SK-N-SH (cell line): ENCODE results near the gene CYP27C1. TPM values are rescaled to one million over a fixed set of nuclear protein-coding genes. Genes with fewer than 3 reads are reported as not detected.
"Not testable (repeated sequence)": the region's sequence is repeated elsewhere in the genome, so short reads cannot be mapped to it uniquely, and the experiment has no call there.

ENCODE experiments used
- CTCF ChIA-PET: fragments of 300-600, 350-600 bp; formaldehyde crosslinking; extraction: SDS; loops from one replicate; lab custom pipeline; 2021; lab: Yijun Ruan, JAX
- POLR2A ChIA-PET: fragments of 350-600 bp; sonication (Branson Sonifier 250); formaldehyde crosslinking; extraction: SDS; loops from one replicate; lab custom pipeline; 2020; ENCODE audit warnings: antibody characterized with exemption, inconsistent platforms; lab: Yijun Ruan, JAX
- DNase-seq: peaks from one replicate; pipeline ENCODE4 v3.0.0; 2012
- H2AFZ ChIP-seq: fragments of 200-600 bp; sonication (generic); 2 replicates; pipeline ENCODE4 v1.8.1; 2016; ENCODE audit warnings: antibody characterized with exemption, mild to moderate bottlenecking, low read depth
- H3F3A ChIP-seq: fragments of 200-600 bp; sonication (generic); replicated peaks from 2 replicates; pipeline ENCODE3; 2016; ENCODE audit warnings: antibody characterized with exemption, mild to moderate bottlenecking; ENCODE audit not compliant: insufficient read depth
- H3K27ac ChIP-seq, 2 experiments: fragments of 200-500 bp in 1 of 2; fragments of 200-600 bp in 1 of 2; sonication (Bioruptor generic) in 1 of 2; sonication (generic), shearing (Covaris generic) in 1 of 2; 2 replicates each; pipeline versions ENCODE4 v1.5.1 to v1.6.1; 2014 to 2016; ENCODE audit warnings: low read depth in 2 of 2, inconsistent platforms in 1 of 2, low read length in 1 of 2, mild to moderate bottlenecking in 1 of 2, mixed read lengths in 1 of 2
- H3K27me3 ChIP-seq: fragments of 200-600 bp; sonication (generic), shearing (Covaris generic); 2 replicates; pipeline ENCODE4 v1.6.1; 2016; ENCODE audit warnings: mixed run types; ENCODE audit not compliant: insufficient read depth
- H3K36me3 ChIP-seq, 2 experiments: fragments of 200-500 bp in 1 of 2; fragments of 200-600 bp in 1 of 2; sonication (Bioruptor generic) in 1 of 2; sonication (generic) in 1 of 2; replicated peaks in 1 of 2; 2 replicates each; pipeline versions ENCODE3 to v1.5.1; 2014 to 2016; ENCODE audit warnings: low read length in 1 of 2, mild to moderate bottlenecking in 1 of 2; ENCODE audit not compliant: insufficient read depth in 2 of 2, control insufficient read depth in 1 of 2
- H3K4me1 ChIP-seq, 2 experiments: fragments of 200-500 bp in 1 of 2; fragments of 200-600 bp in 1 of 2; sonication (Bioruptor generic) in 1 of 2; sonication (generic), shearing (Covaris generic) in 1 of 2; 2 replicates each; pipeline versions ENCODE4 v1.5.1 to v1.6.1; 2014 to 2016; ENCODE audit warnings: low read depth in 1 of 2, low read length in 1 of 2, mixed run types in 1 of 2; ENCODE audit not compliant: insufficient read depth in 2 of 2, control insufficient read depth in 1 of 2
- H3K4me2 ChIP-seq: fragments of 200-600 bp; sonication (generic), shearing (Covaris generic); 2 replicates; pipeline ENCODE4 v1.6.1; 2017; ENCODE audit warnings: mixed run types
- H3K4me3 ChIP-seq, 2 experiments: fragments of 200-500 bp in 1 of 2; fragments of 200-600 bp in 1 of 2; sonication (Bioruptor generic) in 1 of 2; sonication (generic), shearing (Covaris generic) in 1 of 2; 2 replicates each; pipeline versions ENCODE4 v1.5.1 to v1.8.1; 2014 to 2016; ENCODE audit warnings: low read depth in 2 of 2, inconsistent platforms in 1 of 2, low read length in 1 of 2, mild to moderate bottlenecking in 1 of 2, mixed read lengths in 1 of 2, moderate library complexity in 1 of 2
- H3K79me2 ChIP-seq: fragments of 200-600 bp; sonication (generic); 2 replicates; pipeline ENCODE4 v1.8.1; 2017; ENCODE audit warnings: mild to moderate bottlenecking; ENCODE audit not compliant: insufficient read depth
- H3K9ac ChIP-seq: fragments of 200-600 bp; sonication (generic); 2 replicates; pipeline ENCODE4 v1.6.1; 2017; ENCODE audit warnings: mixed run types
- H3K9me2 ChIP-seq: fragments of 200-600 bp; sonication (generic); 2 replicates; pipeline ENCODE4 v1.6.1; 2017; ENCODE audit warnings: mixed run types
- H3K9me3 ChIP-seq: fragments of 200-600 bp; sonication (generic); 2 replicates; pipeline ENCODE4 v1.6.1; 2017; ENCODE audit warnings: mixed run types, mild to moderate bottlenecking, moderate library complexity
- H4K20me1 ChIP-seq: fragments of 200-600 bp; sonication (generic); 2 replicates; pipeline ENCODE4 v1.6.1; 2017; ENCODE audit warnings: mild to moderate bottlenecking, mixed run types; ENCODE audit not compliant: insufficient read depth
- EZH2phosphoT487 ChIP-seq: fragments of 200-600 bp; sonication (generic); IDR thresholded peaks from 2 replicates; pipeline ENCODE4 v1.6.1; 2017; ENCODE audit warnings: low read depth, mixed run types, mild to moderate bottlenecking, antibody characterized with exemption, moderate library complexity, borderline replicate concordance
- FOSL2 ChIP-seq: IDR thresholded peaks from 2 replicates; pipeline ENCODE4 v1.4.0; 2012; ENCODE audit warnings: low read depth, mild to moderate bottlenecking, moderate library complexity, borderline replicate concordance
- GABPA ChIP-seq: IDR thresholded peaks from 2 replicates; pipeline ENCODE4 v1.4.0; 2012; ENCODE audit warnings: low read depth, mild to moderate bottlenecking
- RFX5 ChIP-seq: IDR thresholded peaks from 2 replicates; pipeline ENCODE4 v1.6.1; 2012; ENCODE audit warnings: mild to moderate bottlenecking, improper control_type of control experiment, low read length
- WGBS: methylation state at CpG from one replicate; pipeline ENCODE4 v1.1.6; 2017; ENCODE audit warnings: low lambda C conversion rate; 5-methylcytosine and 5-hydroxymethylcytosine counted together
- polyA plus RNA-seq, 3 experiments: library from polyadenylated mRNA; depleted of rRNA; stranded (reverse); fragments of >200 nt; gene quantifications; 2 replicates each; pipeline ENCODE4 v1.2.3, GENCODE V29; 2012
- TF ChIP-seq, protein P1 (sequence below): fragments of 200-600 bp; sonication (generic); IDR thresholded peaks from 2 replicates; pipeline ENCODE4 v1.6.1; 2017; ENCODE audit warnings: antibody characterized with exemption, mild to moderate bottlenecking, moderate library complexity
- TF ChIP-seq, protein P2 (sequence below): fragments of 150-350 bp; IDR thresholded peaks from 2 replicates; pipeline ENCODE4 v1.6.1; 2016; ENCODE audit warnings: mild to moderate bottlenecking, low read depth, low read length
- TF ChIP-seq, protein P3 (sequence below): IDR thresholded peaks from 2 replicates; pipeline ENCODE4; 2012
- TF ChIP-seq, protein P4 (sequence below): IDR thresholded peaks from 2 replicates; pipeline ENCODE4 v1.4.0; 2012; ENCODE audit warnings: low read depth

Gene CYP27C1
- polyA plus RNA-seq, 1 of the 3 experiments (the other 2 are of a cell fraction) = not detected

DNA sequence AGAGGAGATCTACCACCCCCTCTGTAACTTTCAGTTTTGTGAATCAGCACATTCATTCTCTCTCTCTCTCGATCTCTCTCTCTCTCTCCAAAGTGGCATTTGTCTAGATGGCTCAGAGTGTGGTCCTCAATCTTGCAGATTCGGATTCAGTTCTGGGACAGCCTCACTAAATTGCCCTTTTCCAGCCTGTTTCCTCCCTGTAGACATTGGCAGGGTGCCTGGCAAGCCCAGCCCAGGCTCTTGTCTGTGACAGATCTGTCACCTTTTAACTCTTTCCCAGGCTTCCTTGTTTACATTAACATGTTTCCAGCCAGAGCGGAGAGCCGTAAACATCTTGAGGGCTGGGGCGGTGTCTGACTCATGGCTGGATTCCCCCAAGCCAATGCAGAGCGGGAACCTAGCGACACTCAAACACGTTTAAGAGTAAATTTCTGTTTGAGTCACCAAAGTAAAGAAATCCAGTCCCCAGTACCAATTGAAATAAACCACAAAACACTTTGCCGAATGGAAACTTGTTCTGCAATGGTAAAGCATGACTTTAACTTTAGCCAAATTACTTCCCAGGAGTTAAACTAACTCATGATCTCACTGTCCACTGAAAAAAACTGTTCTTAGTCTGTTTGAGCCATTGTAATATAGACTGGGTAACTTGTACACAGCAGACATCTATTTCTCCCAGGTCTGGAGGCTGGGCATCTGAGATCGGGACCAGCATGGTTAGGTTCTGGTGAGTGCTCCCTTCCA, 6.6 kb upstream of the CYP27C1 start:
- Histone ChIP-seq H3F3A (no peaks in the 10 kb centered on the region), H4K20me1 (no peaks in the 10 kb centered on the region), H3K9me2 (no peaks in the 10 kb centered on the region), H3K4me1 (peaks cover 0 to 4% of the 10 kb centered on the region in 2 experiments; a peak in 1 of 4 replicates), H3K27ac (no peak overlapping the region), H3K79me2 (no peaks in the 10 kb centered on the region), H3K4me2 (no peak overlapping the region), H3K4me3 (no peak overlapping the region), H3K36me3 (no peaks in the 10 kb centered on the region), H3K9me3 (no peaks in the 10 kb centered on the region), H3K9ac (no peak overlapping the region), H2AFZ (no peak overlapping the region), H3K27me3 (no peaks in the 10 kb centered on the region; the same call in 1 of the 2 replicates)
- ChIA-PET CTCF (no interaction called here), POLR2A (no interaction called here)
- DNase-seq = no peak
- TF ChIP-seq, protein P1, sequence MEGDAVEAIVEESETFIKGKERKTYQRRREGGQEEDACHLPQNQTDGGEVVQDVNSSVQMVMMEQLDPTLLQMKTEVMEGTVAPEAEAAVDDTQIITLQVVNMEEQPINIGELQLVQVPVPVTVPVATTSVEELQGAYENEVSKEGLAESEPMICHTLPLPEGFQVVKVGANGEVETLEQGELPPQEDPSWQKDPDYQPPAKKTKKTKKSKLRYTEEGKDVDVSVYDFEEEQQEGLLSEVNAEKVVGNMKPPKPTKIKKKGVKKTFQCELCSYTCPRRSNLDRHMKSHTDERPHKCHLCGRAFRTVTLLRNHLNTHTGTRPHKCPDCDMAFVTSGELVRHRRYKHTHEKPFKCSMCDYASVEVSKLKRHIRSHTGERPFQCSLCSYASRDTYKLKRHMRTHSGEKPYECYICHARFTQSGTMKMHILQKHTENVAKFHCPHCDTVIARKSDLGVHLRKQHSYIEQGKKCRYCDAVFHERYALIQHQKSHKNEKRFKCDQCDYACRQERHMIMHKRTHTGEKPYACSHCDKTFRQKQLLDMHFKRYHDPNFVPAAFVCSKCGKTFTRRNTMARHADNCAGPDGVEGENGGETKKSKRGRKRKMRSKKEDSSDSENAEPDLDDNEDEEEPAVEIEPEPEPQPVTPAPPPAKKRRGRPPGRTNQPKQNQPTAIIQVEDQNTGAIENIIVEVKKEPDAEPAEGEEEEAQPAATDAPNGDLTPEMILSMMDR = no peak
- TF ChIP-seq RFX5 = no peak
- no peak for TF ChIP-seq FOSL2
- TF ChIP-seq GABPA = no peak
- 42% methylated on average over 10 of the region's 10 CpGs for WGBS

DNA sequence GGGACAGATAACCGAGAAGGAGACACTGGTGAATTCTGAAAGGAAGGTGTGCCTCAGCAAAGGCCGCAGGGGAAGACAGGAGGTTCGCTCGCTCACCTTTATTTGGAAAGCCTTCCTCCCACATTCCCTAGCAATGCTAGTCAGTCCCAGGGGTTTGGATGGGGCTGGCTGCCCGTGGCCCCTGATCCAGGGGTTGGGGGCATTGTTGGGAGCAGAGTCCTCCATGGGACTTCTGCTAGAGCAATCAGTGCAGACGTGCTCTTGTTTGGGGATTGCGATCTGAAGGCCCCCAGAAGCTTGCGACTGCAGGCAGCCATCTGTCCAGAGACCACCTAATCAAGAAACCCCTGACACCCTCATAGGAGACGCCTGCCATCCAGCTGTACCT, 6.0 kb upstream of the CYP27C1 start:
- no peaks in the 10 kb centered on the region for H4K20me1 ChIP-seq
- H3K9me2 ChIP-seq = no peaks in the 10 kb centered on the region
- DNase-seq = no peak
- no peaks in the 10 kb centered on the region for H3K9me3 ChIP-seq
- H3K4me3 ChIP-seq = no peak overlapping the region
- no peak overlapping the region for H3K27ac ChIP-seq
- H3K79me2 ChIP-seq = no peaks in the 10 kb centered on the region
- WGBS = 73% methylated on average over 5 of the region's 9 CpGs
- H3K4me1 ChIP-seq = peaks cover 0 to 4% of the 10 kb centered on the region in 2 experiments; a peak in 1 of 4 replicates
- H3F3A ChIP-seq = no peaks in the 10 kb centered on the region
- ChIA-PET POLR2A (no interaction called here), CTCF (no interaction called here)
- no peak overlapping the region for H3K9ac ChIP-seq
- no peak overlapping the region for H3K4me2 ChIP-seq
- no peak for TF ChIP-seq FOSL2
- H2AFZ ChIP-seq = no peak overlapping the region
- no peaks in the 10 kb centered on the region; the same call in 1 of the 2 replicates for H3K27me3 ChIP-seq
- H3K36me3 ChIP-seq = no peaks in the 10 kb centered on the region

DNA sequence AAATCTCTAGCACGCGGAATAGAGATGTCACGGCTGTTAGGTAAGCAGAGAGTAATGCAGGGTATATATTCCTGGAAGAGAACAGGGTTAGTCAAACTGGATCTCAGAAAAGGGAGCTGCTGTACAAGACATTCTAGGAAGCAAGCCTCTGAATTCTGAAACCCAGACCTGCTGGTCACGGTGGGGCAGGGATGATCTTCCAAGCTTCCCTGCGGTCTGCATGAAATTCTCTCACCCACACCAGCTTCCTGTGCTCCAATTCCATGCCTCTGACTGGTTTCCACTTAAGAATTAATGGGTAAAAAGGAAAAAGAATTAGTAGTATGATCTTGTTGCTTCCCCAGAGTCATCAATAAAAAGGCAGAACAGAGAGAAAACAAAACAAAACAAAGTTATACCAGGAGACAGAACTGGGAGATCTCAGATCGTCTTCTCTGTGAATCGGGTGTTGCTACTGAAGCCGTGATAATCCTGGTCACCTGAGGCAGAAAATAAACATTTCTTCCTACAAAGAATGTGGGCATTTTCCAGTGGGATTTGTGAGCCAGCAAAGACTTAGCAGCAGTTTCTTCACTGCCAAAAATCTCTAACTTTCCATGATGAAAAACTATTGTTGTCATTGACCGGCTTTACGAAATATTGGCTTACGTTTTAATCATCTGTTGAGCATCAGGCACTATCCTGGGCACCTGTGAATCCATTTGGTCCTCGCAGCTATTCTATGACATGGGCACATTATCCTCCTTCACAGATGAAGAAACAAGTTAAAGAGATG, 5.3 kb upstream of the CYP27C1 start:
- 71% methylated on average over 12 of the region's 12 CpGs for WGBS
- H3K27me3 ChIP-seq = no peaks in the 10 kb centered on the region; the same call in 1 of the 2 replicates
- H3K4me3 ChIP-seq = no peak overlapping the region
- H4K20me1 ChIP-seq = no peaks in the 10 kb centered on the region
- no peaks in the 10 kb centered on the region for H3K9me3 ChIP-seq
- POLR2A ChIA-PET = no interaction called here
- DNase-seq = no peak
- H3K27ac ChIP-seq = no peak overlapping the region
- H3K9ac ChIP-seq = no peak overlapping the region
- no peaks in the 10 kb centered on the region for H3F3A ChIP-seq
- CTCF ChIA-PET = no interaction called here
- TF ChIP-seq, protein P2, sequence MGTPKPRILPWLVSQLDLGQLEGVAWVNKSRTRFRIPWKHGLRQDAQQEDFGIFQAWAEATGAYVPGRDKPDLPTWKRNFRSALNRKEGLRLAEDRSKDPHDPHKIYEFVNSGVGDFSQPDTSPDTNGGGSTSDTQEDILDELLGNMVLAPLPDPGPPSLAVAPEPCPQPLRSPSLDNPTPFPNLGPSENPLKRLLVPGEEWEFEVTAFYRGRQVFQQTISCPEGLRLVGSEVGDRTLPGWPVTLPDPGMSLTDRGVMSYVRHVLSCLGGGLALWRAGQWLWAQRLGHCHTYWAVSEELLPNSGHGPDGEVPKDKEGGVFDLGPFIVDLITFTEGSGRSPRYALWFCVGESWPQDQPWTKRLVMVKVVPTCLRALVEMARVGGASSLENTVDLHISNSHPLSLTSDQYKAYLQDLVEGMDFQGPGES = no peak
- TF ChIP-seq GABPA = no peak
- no peak for TF ChIP-seq EZH2phosphoT487
- TF ChIP-seq, protein P3, sequence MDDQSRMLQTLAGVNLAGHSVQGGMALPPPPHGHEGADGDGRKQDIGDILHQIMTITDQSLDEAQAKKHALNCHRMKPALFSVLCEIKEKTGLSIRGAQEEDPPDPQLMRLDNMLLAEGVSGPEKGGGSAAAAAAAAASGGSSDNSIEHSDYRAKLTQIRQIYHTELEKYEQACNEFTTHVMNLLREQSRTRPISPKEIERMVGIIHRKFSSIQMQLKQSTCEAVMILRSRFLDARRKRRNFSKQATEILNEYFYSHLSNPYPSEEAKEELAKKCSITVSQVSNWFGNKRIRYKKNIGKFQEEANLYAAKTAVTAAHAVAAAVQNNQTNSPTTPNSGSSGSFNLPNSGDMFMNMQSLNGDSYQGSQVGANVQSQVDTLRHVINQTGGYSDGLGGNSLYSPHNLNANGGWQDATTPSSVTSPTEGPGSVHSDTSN = no peak
- TF ChIP-seq, protein P4, sequence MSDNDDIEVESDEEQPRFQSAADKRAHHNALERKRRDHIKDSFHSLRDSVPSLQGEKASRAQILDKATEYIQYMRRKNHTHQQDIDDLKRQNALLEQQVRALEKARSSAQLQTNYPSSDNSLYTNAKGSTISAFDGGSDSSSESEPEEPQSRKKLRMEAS = no peak
- H2AFZ ChIP-seq = no peak overlapping the region
- no peak overlapping the region for H3K4me2 ChIP-seq
- H3K4me1 ChIP-seq = peaks cover 0 to 4% of the 10 kb centered on the region in 2 experiments; a peak in 1 of 4 replicates
- no peaks in the 10 kb centered on the region for H3K9me2 ChIP-seq
- no peaks in the 10 kb centered on the region for H3K36me3 ChIP-seq
- H3K79me2 ChIP-seq = no peaks in the 10 kb centered on the region

DNA sequence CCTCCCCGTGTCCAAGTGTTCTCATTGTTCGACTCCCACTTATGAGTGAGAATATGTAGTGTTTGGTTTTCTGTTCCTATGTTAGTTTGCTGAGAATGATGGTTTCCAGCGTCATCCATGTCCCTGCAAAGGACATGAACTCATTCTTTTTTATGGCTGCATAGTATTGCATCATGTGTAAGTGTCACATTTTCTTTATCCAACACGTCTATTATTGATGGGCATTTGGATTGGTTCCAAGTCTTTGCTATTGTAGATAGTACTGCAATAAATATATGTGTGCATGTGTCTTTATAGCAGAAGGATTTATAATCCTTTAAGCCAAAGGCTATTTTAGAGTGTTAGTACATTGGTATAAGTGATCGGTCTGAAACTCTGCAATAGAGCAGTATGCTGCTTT, 4.0 kb upstream of the CYP27C1 start:
- H2AFZ ChIP-seq, H3K27ac ChIP-seq, H3K4me3 ChIP-seq, H3K4me1 ChIP-seq, H3F3A ChIP-seq, H3K9ac ChIP-seq, H3K79me2 ChIP-seq, POLR2A ChIA-PET, H3K36me3 ChIP-seq, H4K20me1 ChIP-seq, CTCF ChIA-PET, H3K4me2 ChIP-seq, DNase-seq, H3K9me3 ChIP-seq, H3K27me3 ChIP-seq, H3K9me2 ChIP-seq: not testable (repeated sequence)
- WGBS = 71% methylated on average over 5 of the region's 5 CpGs
